ENCODE data around the gene KLF16. TPM values are rescaled to one million over a fixed set of nuclear protein-coding genes. Genes with fewer than 3 reads are reported as not detected.

KLF16 gene
- total and polyA plus RNA-seq, 10 of the 15 experiments (the other 5 are each of a cell fraction or from before 2014, with no cell fraction given), result 0.03 to 41.2 (median 2.6) TPM

DNA sequence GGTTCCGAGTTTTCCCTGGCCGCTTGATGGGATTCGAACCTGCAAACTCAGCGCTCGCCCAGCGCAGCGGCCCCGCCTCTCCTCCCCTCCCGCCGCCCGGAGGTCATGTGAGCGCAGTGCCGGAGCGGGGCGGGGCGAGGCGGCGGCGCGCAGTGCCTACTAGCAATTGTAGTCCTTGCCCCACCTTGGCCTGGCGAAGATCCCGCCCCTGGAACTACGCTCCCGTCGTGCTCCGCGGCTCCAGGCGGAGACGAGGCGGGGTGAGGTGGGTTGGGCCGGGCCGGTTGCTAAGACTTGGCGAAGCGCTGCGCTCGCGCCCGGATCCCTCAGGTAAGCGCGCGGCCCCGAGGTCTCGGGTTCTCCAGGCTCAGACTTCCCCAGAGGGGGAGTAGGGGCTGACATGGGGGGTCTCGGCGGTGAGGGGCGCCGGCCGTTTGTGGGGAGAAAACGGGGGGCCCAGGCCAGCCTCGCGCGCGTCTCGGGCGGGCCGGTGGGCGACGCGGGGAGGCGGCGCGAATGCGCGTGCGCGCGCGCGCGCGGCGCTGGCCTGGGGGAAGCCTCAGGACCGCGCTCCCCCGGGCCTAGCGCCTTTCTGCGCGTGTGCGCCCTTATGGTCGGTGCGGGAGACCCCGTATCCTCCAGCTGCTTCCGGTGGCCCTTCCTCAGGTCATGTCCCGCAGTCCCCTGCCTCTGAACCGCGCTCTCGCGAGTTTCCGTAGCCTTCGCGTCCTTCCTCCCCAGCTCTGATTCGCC is 41.9 kb upstream of the KLF16 start, which contains the start of the genes ADAT3 and SCAMP4 (continued):
- TF ChIP-seq, protein P1, sequence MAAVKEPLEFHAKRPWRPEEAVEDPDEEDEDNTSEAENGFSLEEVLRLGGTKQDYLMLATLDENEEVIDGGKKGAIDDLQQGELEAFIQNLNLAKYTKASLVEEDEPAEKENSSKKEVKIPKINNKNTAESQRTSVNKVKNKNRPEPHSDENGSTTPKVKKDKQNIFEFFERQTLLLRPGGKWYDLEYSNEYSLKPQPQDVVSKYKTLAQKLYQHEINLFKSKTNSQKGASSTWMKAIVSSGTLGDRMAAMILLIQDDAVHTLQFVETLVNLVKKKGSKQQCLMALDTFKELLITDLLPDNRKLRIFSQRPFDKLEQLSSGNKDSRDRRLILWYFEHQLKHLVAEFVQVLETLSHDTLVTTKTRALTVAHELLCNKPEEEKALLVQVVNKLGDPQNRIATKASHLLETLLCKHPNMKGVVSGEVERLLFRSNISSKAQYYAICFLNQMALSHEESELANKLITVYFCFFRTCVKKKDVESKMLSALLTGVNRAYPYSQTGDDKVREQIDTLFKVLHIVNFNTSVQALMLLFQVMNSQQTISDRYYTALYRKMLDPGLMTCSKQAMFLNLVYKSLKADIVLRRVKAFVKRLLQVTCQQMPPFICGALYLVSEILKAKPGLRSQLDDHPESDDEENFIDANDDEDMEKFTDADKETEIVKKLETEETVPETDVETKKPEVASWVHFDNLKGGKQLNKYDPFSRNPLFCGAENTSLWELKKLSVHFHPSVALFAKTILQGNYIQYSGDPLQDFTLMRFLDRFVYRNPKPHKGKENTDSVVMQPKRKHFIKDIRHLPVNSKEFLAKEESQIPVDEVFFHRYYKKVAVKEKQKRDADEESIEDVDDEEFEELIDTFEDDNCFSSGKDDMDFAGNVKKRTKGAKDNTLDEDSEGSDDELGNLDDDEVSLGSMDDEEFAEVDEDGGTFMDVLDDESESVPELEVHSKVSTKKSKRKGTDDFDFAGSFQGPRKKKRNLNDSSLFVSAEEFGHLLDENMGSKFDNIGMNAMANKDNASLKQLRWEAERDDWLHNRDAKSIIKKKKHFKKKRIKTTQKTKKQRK (IDR thresholded peaks at IDR 0.05; ENCODE audit: low read depth, low read length), result no peak
- TF ChIP-seq POLR2AphosphoS5 (IDR thresholded peaks at IDR 0.05; ENCODE audit: low read length) (peak; percentile 43; the same call in 1 of the 2 replicates), SMAD1 (IDR thresholded peaks at IDR 0.05; ENCODE audit: low read depth, partially characterized antibody) (no peak), CHD2 (IDR thresholded peaks at IDR 0.05; ENCODE audit: borderline replicate concordance, low read depth, low read length) (peak; percentile 91), MTA3 (IDR thresholded peaks at IDR 0.05; ENCODE audit: borderline replicate concordance, low read length) (no peak), RCOR1 (conservative IDR thresholded peaks at IDR 0.05; ENCODE audit: low read depth, low read length) (no peak), CBX3 (IDR thresholded peaks at IDR 0.05; ENCODE audit: borderline replicate concordance, low read depth) (no peak), RB1 (IDR thresholded peaks at IDR 0.05; ENCODE audit: borderline replicate concordance) (no peak; the same call in 1 of the 2 replicates), STAT1 (conservative IDR thresholded peaks at IDR 0.05) (0 out of 2 replicates have a peak, but pooled peaks have one; percentile 38), NFXL1 (IDR thresholded peaks at IDR 0.05; ENCODE audit: borderline replicate concordance) (no peak), PAX5 (IDR thresholded peaks at IDR 0.05; ENCODE audit: borderline replicate concordance, low read depth, low read length) (peak; percentile 43; the same call in 1 of the 2 replicates), ZNF217 (IDR thresholded peaks at IDR 0.05) (0 out of 2 replicates have a peak, but pooled peaks have one; percentile 48), FOXK2 (IDR thresholded peaks at IDR 0.05) (no peak), CBFB (IDR thresholded peaks at IDR 0.05; ENCODE audit: low read depth) (peak; percentile 96)
- TF ChIP-seq, protein P2, sequence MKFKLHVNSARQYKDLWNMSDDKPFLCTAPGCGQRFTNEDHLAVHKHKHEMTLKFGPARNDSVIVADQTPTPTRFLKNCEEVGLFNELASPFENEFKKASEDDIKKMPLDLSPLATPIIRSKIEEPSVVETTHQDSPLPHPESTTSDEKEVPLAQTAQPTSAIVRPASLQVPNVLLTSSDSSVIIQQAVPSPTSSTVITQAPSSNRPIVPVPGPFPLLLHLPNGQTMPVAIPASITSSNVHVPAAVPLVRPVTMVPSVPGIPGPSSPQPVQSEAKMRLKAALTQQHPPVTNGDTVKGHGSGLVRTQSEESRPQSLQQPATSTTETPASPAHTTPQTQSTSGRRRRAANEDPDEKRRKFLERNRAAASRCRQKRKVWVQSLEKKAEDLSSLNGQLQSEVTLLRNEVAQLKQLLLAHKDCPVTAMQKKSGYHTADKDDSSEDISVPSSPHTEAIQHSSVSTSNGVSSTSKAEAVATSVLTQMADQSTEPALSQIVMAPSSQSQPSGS (IDR thresholded peaks at IDR 0.05; ENCODE audit: low read length), result no peak
- TF ChIP-seq, protein P3, sequence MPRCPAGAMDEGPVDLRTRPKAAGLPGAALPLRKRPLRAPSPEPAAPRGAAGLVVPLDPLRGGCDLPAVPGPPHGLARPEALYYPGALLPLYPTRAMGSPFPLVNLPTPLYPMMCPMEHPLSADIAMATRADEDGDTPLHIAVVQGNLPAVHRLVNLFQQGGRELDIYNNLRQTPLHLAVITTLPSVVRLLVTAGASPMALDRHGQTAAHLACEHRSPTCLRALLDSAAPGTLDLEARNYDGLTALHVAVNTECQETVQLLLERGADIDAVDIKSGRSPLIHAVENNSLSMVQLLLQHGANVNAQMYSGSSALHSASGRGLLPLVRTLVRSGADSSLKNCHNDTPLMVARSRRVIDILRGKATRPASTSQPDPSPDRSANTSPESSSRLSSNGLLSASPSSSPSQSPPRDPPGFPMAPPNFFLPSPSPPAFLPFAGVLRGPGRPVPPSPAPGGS (IDR thresholded peaks at IDR 0.05; ENCODE audit: borderline replicate concordance, insufficient read depth, low read depth, low read length, poor library complexity, severe bottlenecking), result peak; percentile 31
- TF ChIP-seq, protein P4, sequence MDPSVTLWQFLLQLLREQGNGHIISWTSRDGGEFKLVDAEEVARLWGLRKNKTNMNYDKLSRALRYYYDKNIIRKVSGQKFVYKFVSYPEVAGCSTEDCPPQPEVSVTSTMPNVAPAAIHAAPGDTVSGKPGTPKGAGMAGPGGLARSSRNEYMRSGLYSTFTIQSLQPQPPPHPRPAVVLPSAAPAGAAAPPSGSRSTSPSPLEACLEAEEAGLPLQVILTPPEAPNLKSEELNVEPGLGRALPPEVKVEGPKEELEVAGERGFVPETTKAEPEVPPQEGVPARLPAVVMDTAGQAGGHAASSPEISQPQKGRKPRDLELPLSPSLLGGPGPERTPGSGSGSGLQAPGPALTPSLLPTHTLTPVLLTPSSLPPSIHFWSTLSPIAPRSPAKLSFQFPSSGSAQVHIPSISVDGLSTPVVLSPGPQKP (IDR thresholded peaks at IDR 0.05; ENCODE audit: low read depth, low read length), result peak; percentile 56; the same call in 1 of the 2 replicates
- TF ChIP-seq, protein P5, sequence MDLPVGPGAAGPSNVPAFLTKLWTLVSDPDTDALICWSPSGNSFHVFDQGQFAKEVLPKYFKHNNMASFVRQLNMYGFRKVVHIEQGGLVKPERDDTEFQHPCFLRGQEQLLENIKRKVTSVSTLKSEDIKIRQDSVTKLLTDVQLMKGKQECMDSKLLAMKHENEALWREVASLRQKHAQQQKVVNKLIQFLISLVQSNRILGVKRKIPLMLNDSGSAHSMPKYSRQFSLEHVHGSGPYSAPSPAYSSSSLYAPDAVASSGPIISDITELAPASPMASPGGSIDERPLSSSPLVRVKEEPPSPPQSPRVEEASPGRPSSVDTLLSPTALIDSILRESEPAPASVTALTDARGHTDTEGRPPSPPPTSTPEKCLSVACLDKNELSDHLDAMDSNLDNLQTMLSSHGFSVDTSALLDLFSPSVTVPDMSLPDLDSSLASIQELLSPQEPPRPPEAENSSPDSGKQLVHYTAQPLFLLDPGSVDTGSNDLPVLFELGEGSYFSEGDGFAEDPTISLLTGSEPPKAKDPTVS (IDR thresholded peaks at IDR 0.05; ENCODE audit: low read depth, low read length), result no peak
- TF ChIP-seq, protein P6, sequence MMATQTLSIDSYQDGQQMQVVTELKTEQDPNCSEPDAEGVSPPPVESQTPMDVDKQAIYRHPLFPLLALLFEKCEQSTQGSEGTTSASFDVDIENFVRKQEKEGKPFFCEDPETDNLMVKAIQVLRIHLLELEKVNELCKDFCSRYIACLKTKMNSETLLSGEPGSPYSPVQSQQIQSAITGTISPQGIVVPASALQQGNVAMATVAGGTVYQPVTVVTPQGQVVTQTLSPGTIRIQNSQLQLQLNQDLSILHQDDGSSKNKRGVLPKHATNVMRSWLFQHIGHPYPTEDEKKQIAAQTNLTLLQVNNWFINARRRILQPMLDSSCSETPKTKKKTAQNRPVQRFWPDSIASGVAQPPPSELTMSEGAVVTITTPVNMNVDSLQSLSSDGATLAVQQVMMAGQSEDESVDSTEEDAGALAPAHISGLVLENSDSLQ (IDR thresholded peaks at IDR 0.05), result no peak
